ENCODE results near the gene INPP5A.

INPP5A gene

GRCh38 chr10:132626761-132627665 lies 89.4 kb downstream of the INPP5A start:
- H3K4me2 ChIP-seq (ENCODE audit: low read length), result no peak overlapping the region
- TF ChIP-seq EZH2phosphoT487 (IDR thresholded peaks at IDR 0.05; ENCODE audit: borderline replicate concordance, low read length), result no peak
- TF ChIP-seq CTCF (IDR thresholded peaks at IDR 0.05; ENCODE audit: low read depth, low read length, poor library complexity, severe bottlenecking), result no peak
- no peaks in the 10 kb centered on the region for H3K4me1 ChIP-seq (ENCODE audit: control insufficient read depth, low read length)
- no peaks in the 10 kb centered on the region for H3K79me2 ChIP-seq (ENCODE audit: control insufficient read depth, low read length)
- H3K4me3 ChIP-seq (ENCODE audit: low read length), result no peak overlapping the region
- H3K9me2 ChIP-seq (replicated peaks; ENCODE audit: control insufficient read depth, low read length), result no peaks in the 10 kb centered on the region
- H3K9me3 ChIP-seq (ENCODE audit: control insufficient read depth, insufficient read depth, low read length), result no peaks in the 10 kb centered on the region
- no peaks in the 10 kb centered on the region for H4K20me1 ChIP-seq (ENCODE audit: control insufficient read depth, insufficient read depth, low read depth, low read length)
- no peaks in the 10 kb centered on the region; the same call in 1 of the 2 replicates for H3F3A ChIP-seq (ENCODE audit: control insufficient read depth, insufficient read depth)
- no peaks in the 10 kb centered on the region for H3K27me3 ChIP-seq (ENCODE audit: control insufficient read depth, low read length)
- no peak overlapping the region for H3K27ac ChIP-seq (ENCODE audit: low read depth, low read length)
- H3K36me3 ChIP-seq (ENCODE audit: control insufficient read depth, low read length), result no peaks in the 10 kb centered on the region

DNA sequence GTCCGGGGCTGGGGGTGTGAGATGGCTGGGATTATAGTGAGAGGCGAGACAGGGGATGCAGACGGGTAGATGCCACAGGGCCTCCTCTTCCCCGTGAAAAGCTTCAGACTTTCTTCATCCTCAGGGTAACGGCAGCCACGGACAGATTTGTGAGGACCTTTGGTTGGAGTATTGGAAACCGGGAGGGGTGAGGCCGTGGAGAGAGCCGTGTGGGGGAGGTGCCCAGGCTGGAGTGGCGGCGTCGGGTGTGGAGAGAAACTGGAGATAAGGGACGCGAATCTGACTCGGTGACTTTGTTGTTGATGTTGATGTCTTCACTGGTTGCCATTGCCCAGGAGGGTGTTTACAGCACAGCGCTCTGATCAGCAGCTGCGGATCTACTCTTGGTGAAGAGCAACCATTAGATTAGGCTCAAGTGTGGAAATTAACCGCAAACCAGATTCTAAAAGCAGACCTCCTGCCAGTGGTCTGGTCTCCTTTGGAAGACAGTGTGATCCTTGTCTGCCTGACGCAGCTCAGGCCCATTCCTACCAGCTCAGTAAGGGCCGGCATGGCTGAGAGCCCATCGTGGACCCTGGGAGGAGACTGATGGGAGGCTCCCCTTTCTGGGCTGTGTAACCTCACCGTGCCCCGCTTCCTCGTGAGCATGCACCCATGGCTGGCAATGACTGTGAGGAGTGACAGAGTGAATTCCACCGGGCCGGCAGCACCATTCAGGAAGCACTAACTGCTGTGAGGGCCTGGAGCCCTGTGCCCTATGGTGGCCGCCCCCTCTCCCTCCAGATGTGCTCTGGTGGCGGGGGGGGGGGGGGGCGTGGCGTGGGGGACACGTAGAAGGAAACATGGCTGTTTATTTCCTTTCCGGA lies 90.3 kb downstream of the INPP5A start:
- Histone ChIP-seq H3F3A (ENCODE audit: control insufficient read depth, insufficient read depth) (no peaks in the 10 kb centered on the region; the same call in 1 of the 2 replicates), H3K4me3 (ENCODE audit: low read length) (no peak overlapping the region), H3K36me3 (ENCODE audit: control insufficient read depth, low read length) (no peaks in the 10 kb centered on the region), H3K9me2 (replicated peaks; ENCODE audit: control insufficient read depth, low read length) (no peaks in the 10 kb centered on the region), H3K4me2 (ENCODE audit: low read length) (no peak overlapping the region), H4K20me1 (ENCODE audit: control insufficient read depth, insufficient read depth, low read depth, low read length) (no peaks in the 10 kb centered on the region), H3K27me3 (ENCODE audit: control insufficient read depth, low read length) (no peaks in the 10 kb centered on the region), H3K27ac (ENCODE audit: low read depth, low read length) (no peak overlapping the region), H3K4me1 (ENCODE audit: control insufficient read depth, low read length) (no peaks in the 10 kb centered on the region), H3K9me3 (ENCODE audit: control insufficient read depth, insufficient read depth, low read length) (no peaks in the 10 kb centered on the region), H3K79me2 (ENCODE audit: control insufficient read depth, low read length) (no peaks in the 10 kb centered on the region)
- no peak for TF ChIP-seq EZH2phosphoT487 (IDR thresholded peaks at IDR 0.05; ENCODE audit: borderline replicate concordance, low read length)
- no peak for TF ChIP-seq CTCF (IDR thresholded peaks at IDR 0.05; ENCODE audit: low read depth, low read length, poor library complexity, severe bottlenecking)

DNA sequence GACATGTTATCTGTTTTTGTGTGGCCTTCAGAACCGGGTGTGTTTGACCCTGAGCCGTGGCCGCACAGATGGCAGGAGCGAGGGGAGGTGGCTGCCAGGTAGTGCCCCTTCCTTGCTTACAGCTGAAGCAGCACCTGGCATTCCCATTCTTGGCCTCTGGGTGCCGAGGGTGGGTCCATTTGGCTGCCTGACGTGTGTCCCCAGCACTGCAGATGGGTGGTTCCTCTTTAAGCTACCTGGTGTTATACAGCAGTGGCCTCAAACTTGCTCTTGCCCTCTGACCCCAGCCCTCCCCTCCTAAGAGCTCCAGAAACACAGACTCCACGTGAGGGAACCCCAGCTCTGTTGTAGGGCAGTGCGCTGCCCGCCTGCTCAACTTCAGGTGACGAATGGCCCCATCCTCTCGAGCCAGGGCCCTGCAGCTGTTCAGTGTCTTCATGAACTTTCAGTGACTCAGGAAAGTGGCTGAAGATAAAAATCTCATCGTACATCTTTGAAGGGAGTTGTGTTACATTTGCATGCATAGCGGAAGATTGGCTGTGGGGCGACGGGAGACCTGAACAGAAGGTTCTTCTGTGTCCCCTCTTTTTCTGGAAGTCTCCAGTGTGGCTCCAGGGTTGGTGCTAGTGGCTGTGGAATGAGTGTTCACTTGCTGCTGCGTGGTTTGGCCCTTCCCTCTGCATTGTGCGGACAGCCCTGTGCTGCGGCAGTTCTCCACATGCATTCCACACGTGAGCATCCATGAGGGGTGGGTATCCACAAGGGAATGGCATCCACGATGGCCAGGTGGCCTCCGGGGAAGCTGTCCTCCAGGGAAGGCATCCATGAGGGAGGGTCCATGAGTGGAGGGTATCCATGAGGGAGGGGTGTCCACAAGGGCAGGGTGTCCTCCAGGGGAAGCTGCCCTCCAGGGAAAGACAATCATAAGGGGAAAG lies 91.6 kb downstream of the INPP5A start:
- H3K4me1 ChIP-seq (ENCODE audit: control insufficient read depth, low read length), result 0 out of 2 replicates have a peak, but pooled peaks cover 6% of the 10 kb centered on the region
- H3F3A ChIP-seq (ENCODE audit: control insufficient read depth, insufficient read depth), result no peaks in the 10 kb centered on the region
- H3K9me2 ChIP-seq (replicated peaks; ENCODE audit: control insufficient read depth, low read length), result no peaks in the 10 kb centered on the region
- no peaks in the 10 kb centered on the region for H3K9me3 ChIP-seq (ENCODE audit: control insufficient read depth, insufficient read depth, low read length)
- H3K4me2 ChIP-seq (ENCODE audit: low read length), result no peak overlapping the region
- TF ChIP-seq CTCF (IDR thresholded peaks at IDR 0.05; ENCODE audit: low read depth, low read length, poor library complexity, severe bottlenecking), result no peak
- no peak for TF ChIP-seq EZH2phosphoT487 (IDR thresholded peaks at IDR 0.05; ENCODE audit: borderline replicate concordance, low read length)
- H3K4me3 ChIP-seq (ENCODE audit: low read length), result no peak overlapping the region
- H3K27ac ChIP-seq (ENCODE audit: low read depth, low read length), result no peak overlapping the region
- H3K79me2 ChIP-seq (ENCODE audit: control insufficient read depth, low read length), result no peaks in the 10 kb centered on the region
- H3K27me3 ChIP-seq (ENCODE audit: control insufficient read depth, low read length), result no peaks in the 10 kb centered on the region
- H4K20me1 ChIP-seq (ENCODE audit: control insufficient read depth, insufficient read depth, low read depth, low read length), result no peaks in the 10 kb centered on the region
- H3K36me3 ChIP-seq (ENCODE audit: control insufficient read depth, low read length), result no peaks in the 10 kb centered on the region

Measured in DOHH2 (cell line).